ENCODE data around the gene MACROH2A1.

The MACROH2A1 gene

DNA sequence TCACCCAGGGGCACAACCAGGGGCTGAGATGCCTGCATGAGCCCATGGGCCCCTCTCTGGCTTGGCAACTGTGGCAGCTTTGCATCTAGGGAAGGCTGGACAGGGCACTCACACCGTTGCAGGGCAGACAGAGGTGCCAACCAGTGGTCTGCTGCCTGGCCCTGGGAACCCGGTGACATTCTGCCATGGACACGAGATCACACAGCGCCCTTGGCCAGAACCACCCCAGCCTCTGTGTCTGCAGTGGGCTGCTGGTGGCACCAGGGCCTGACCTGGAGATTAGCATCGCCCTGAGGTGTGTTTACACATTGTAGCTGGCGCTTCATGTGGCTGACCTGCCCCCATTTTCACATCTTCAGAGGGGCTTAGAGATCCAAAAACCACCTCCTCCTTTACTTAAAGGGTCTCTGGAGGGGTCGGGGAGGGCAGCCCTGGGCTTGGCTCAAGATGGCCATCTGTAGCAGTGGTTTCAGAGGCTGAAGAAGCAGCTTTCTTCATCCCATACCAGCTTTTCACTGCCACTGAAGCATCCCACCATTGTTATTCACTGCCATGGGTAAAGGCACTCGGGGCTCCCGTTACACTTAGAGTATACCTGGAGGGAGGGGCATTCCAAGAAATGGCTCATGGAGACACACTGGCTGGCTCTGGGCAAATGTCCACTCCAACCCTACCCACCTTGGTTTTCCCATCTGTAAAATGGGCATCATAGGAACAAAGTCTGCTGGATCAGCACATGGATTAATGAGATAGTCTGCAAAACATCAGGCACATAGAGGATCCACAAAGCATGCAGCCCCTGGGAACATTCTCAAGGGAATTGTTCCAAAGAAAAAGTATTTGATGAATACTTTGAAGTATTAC is 36.7 kb upstream of the MACROH2A1 start:
- DNase-seq (ENCODE audit: low spot score): no peak

- no peak for DNase-seq (ENCODE audit: low spot score)
Measured at GRCh38 chr5:135434591-135435466, 35.8 kb upstream of the MACROH2A1 start.

- DNase-seq (ENCODE audit: low spot score): no peak
Measured at GRCh38 chr5:135433681-135434426, 34.8 kb upstream of the MACROH2A1 start.

GRCh38 chr5:135432113-135432512 is 33.1 kb upstream of the MACROH2A1 start:
- no peak for DNase-seq (ENCODE audit: low spot score)

DNA sequence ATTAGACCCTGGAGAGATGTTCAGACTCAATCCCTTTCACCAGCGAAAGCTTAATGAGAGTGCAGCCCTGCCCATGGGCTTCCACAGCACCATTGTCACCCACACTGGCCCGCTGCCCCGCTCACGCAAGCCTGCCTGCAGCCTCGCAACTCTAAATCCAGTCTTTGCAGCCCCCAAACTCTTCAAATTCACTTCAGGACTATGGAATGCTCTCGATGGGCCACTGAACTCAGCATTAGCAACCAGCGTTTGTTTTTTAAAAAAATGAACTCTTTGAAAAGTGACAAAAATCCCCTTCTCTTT is 31.1 kb upstream of the MACROH2A1 start:
- DNase-seq (ENCODE audit: low spot score): no peak

DNA sequence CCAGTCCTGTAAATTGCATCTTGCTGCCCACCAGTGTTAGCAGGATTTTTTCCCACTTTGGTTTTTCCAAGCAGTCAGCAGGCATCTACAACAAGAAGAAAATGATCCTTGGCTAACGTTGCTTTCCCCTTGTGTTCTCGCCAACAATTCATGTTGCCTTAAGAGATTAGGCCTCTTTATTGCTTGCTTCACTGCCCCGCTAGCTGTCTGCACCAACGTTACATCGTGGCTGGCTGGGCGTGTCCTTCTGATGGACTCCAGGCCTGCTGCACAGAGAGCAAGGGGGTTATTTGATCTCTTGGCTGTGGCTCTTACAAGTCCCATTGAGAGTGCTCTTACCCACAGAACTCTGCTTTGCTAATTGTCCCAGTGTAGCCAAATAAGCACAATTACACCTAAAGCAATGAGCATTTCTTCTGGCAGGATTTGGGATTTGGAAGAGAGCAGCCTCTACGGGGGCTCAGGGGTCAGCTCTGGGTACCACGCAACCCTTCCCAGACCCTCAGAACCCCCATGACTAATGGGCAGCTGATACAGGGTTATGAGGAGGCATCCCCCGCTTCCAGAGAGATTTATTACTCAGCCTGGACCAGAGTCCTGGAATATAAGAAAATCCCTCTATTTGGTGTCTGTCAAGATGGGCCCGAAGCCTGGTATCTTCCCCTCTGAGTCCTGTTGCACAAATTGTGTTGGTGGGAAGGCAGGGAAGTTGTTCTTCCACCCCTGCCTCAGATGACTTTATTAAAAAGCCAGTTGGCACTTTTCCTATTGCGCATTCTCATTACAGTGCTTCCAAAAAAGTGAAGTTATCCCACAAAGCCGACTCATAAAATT is 30.5 kb upstream of the MACROH2A1 start:
- no peak for DNase-seq (ENCODE audit: low spot score)

GRCh38 chr5:135428586-135428985 is 29.6 kb upstream of the MACROH2A1 start:
- DNase-seq (ENCODE audit: low spot score): no peak

- DNase-seq (ENCODE audit: low spot score): peak; percentile 65
Measured at GRCh38 chr5:135426102-135427082, 27.4 kb upstream of the MACROH2A1 start.

GRCh38 chr5:135425641-135426040 is 26.6 kb upstream of the MACROH2A1 start:
- no peak for DNase-seq (ENCODE audit: low spot score)

DNA sequence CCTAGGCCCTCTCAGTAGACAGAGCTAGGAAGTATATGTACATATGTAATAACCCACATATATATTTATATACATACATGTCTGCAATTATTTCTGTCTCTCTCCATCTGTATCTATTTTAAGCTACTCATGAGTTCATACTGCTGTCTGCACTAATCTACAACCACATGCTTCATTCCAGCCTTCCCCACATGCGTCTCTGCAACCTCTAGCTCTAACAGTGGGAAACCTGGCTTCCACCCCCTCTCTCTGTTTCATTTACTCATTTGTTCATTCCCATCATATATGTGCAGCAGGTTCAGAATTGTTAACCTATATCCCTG is 24.8 kb upstream of the MACROH2A1 start:
- DNase-seq (ENCODE audit: low spot score): no peak

DNA sequence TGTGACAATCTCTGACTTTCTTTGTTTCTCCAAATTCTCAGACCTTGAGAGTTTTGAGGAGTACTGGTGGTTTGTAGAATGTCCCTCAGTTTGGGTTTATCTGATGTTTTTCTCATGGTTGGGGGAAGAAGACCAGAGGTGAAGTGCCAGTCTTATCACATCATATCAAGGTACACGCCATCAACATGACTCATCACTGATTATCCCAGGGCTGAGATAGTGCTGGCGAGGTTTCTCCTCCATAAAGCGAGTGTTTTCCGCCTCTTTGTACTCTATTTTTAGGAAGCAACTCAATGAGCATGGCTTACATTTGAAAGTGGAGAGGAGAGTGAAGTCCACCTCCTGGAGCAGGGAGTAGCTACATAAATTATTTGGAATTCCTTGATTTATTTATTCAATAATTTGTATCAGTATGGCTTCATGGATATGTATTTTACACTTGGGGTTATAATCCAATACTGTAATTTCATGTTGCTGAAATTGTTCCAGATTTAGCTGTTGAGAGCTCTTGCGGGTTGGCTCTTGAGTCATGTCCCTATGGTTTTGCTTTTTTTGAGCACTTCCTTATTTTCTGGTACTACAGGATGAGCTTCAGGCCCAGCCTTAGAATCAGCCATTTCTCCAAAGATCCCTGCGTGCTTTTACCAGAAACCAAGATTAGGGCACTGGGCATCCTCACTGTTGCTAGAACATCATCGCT is 24.3 kb upstream of the MACROH2A1 start:
- DNase-seq (ENCODE audit: low spot score): no peak

DNA sequence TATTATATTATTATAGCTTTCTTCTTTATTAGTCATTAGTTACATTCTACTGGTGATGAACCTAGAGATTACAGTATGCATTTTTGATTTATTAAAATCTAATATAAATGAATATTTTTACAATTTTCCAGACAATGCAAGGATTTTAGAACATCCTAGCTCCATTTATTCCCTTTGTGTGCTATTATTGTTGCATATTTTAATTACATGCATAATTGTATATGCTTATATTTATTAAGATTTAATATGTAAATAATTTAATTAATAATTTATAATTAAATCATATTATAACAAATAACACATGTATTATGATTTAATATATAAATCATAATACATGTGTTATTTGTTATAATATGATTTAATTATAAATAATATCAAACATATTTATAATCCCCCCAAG is 23.4 kb upstream of the MACROH2A1 start:
- no peak for DNase-seq (ENCODE audit: low spot score)

DNA sequence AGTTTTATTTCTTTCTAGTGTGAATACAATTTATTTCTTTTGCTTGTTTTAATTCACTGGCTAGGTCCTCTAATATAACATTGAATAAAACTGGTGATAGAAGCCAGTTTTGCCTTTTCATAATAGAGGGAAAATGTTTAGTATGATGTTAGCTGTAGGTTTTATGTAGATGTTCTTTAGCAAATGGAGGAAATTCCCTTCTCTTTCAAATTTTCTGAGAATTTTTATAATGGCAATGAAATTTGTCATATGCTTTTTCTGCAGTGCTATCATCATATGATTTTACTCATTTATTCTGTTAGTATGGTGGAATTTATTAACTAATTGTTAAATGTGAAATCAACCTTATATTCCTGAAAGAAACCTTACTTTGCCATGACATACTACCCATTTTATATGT is 18.1 kb upstream of the MACROH2A1 start:
- no peak for DNase-seq (ENCODE audit: low spot score)

DNA sequence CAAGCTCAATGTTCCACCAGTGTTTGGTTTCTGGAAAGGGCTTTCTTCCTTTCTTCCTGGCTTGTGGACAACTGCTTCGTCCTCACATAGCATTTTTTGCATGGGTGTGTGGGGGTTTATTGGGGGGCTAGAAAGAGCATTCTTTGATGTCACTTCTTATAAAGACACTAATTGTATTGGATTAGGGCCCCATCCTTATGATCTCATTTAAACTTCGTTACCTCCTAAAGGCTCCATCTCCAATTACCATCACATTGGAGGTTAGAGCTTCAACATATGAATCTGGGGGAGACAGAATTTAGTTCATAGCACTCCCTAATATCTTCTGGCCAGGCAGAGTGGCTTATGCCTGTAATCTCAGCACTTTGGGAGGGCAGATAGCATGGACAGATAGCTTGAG is 6.1 kb upstream of the MACROH2A1 start:
- no peak for DNase-seq (ENCODE audit: low spot score)

DNA sequence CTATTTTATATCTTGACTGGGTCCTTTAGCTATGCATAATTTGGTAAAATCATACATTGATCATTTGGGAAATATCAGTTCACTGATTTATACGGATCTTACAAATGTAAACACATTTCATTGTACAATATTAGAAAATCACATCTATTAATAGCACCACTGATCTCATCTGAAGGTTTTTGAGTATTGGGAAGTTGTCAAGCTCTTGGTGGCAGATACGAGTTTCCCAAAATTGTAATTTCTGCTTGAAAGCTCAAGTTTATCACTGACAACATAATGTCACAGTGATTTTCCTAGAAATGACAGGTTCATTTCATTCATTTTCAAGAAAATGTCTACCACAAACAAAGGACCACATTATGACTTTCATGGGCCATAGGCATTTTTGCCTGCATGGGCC is 3.0 kb upstream of the MACROH2A1 start:
- DNase-seq (ENCODE audit: low spot score): no peak

DNA sequence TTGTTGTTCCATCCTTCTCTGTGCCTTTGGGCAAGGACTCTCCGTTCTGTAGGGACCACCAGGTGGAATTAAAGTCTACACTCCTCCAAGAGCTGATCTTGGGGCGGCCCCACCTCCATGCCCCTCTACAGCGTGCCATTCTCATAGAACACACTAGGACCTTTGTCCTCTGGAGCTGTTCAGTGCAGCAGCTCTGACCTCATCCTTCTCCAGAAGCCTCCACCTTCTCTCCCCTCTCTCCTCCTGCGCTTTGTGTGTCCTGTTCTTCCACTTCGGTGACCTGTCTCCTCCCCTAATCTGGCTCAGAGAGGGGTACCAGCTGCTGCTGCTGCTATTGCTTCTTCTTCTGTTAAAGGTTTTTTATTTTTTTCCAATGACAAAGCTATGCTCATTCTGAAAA is 1.8 kb upstream of the MACROH2A1 start:
- DNase-seq (ENCODE audit: low spot score): no peak

DNA sequence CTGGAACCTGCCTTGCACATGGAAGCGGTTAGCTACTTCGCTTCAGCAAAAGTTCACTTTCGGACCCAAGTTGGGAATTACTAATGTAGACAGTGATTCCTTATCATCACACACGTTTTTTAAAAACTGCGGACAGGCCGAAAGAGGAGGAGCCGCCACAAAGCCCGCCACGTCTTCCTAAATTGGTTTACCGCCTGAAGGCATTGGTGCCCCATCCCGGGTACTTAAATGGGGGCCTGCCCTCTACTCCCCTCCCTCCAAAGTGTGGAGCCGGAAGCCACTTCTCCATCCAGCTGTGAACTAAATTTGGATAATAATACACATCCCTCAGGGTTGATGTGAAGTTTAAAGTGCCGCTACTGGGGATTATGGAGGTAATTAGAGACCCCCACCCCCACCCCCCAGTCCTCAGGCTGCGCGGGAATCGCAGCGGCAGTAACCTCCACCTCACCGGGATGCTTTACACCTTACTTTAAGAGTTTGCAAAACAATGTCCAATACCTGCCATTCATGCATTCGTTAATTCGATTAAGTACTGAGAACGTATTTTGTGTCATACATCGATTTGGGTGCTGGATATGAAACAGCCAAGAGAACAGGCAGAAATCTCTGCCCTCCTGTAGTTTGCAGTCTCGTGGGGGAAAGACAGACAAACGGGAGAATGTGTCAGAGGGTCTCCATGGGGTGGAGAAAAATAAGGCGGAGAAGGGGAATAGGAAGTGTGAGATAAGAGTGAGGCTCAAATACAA is 937 bp upstream of the MACROH2A1 start:
- DNase-seq (ENCODE audit: low spot score): no peak

DNA sequence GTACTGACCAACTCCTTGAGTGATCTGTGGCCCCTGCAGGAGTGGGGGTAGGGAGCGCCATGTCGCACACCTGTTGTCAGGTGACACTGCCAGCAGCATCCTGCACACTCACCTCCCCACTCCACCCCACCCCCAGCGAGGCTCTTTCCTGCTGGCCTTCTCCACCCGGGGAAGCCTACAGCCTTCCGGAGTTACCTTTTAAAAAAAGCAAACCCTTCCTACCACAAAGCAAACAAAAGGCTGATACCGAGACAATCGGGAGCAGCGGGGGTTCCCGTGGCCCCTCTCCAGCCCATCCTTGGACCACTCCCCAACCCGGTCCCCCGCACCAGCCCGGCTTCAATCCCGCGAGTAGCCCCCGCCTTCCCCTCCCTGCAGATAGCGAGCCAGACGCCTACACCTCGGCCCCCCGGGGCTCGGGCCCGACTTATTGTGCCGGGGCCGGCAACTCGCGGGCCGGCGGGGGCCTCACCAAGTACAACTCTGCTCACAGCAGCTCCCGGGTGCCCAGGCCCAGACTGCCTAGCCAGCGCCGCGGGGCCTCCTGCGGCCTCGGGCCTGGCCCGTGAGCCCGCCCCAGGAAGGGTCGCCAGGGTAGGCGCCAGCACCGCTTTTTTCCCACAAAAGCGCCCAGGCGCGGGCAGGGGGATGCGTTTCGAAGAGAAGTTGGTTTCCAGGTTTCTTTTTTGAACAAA is 724 bp downstream of the MACROH2A1 start:
- DNase-seq (ENCODE audit: low spot score): no peak

- no peak for DNase-seq (ENCODE audit: low spot score)
Measured at GRCh38 chr5:135397084-135397483, 1.9 kb downstream of the MACROH2A1 start.

All from AG08395 (cell line).